NB4 (cell line): ENCODE measurements around the gene PSMA2.
A peak's percentile ranks its signal among the peaks of the same experiment; 100 is the strongest.

Experiments used
- DNase-seq: peaks from one replicate; pipeline ENCODE4 v3.0.0; 2010; ENCODE audit warnings: low read depth
- H3K4me3 ChIP-seq: one replicate; pipeline ENCODE4 v1.5.1; 2011; ENCODE audit warnings: mild to moderate bottlenecking, low read depth, low read length, moderate library complexity
- MAX ChIP-seq: IDR thresholded peaks from 2 replicates; pipeline ENCODE4 v1.6.1; 2011; ENCODE audit warnings: low read depth, low read length
- MYC ChIP-seq: IDR thresholded peaks from 2 replicates; pipeline ENCODE4 v1.6.1; 2011; ENCODE audit warnings: low read depth, low read length
- POLR2A ChIP-seq: IDR thresholded peaks from 2 replicates; pipeline ENCODE4 v1.6.1; 2011; ENCODE audit warnings: mild to moderate bottlenecking; ENCODE audit not compliant: insufficient read length; ENCODE audit errors: extremely low read depth
- TF ChIP-seq, protein P1 (sequence below): IDR thresholded peaks from one replicate; pipeline ENCODE4 v1.5.1; 2012; ENCODE audit warnings: low read depth, low read length

The PSMA2 gene

DNA sequence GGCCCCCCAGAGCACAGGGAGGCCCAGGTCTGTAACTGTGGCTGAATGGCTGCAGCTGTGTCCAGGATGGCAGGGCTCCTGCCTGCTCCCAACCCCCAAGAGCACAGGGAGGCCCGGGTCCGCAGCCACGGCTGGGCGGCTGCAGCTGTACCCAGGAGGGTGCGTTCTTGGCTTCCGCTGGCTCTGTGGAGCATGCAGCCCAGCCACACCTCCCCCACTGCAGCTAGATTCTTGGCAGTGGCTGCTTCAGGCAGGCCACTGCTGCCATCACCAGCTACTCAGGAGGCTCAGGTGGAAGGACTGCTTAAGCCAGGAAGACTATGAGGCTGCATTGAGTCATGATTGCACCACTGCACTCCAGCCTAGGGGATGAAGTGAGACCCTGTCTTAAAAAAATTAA, 48.0 kb downstream of the PSMA2 start:
- DNase-seq, result peak; percentile 88
- H3K4me3 ChIP-seq, result no peak overlapping the region

GRCh38 chr7:42880392-42880791, 51.6 kb downstream of the PSMA2 start:
- DNase-seq, result no peak
- H3K4me3 ChIP-seq, result no peak overlapping the region
- TF ChIP-seq, protein P1, sequence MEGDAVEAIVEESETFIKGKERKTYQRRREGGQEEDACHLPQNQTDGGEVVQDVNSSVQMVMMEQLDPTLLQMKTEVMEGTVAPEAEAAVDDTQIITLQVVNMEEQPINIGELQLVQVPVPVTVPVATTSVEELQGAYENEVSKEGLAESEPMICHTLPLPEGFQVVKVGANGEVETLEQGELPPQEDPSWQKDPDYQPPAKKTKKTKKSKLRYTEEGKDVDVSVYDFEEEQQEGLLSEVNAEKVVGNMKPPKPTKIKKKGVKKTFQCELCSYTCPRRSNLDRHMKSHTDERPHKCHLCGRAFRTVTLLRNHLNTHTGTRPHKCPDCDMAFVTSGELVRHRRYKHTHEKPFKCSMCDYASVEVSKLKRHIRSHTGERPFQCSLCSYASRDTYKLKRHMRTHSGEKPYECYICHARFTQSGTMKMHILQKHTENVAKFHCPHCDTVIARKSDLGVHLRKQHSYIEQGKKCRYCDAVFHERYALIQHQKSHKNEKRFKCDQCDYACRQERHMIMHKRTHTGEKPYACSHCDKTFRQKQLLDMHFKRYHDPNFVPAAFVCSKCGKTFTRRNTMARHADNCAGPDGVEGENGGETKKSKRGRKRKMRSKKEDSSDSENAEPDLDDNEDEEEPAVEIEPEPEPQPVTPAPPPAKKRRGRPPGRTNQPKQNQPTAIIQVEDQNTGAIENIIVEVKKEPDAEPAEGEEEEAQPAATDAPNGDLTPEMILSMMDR, result no peak
- TF ChIP-seq MYC (no peak), MAX (no peak), POLR2A (no peak)

More for the DNA sequence above, 48.0 kb downstream of the PSMA2 start:
- TF ChIP-seq MYC (peak; percentile 67), MAX (peak; percentile 52; the same call in 1 of the 2 replicates)
- TF ChIP-seq, protein P1, result no peak

GRCh38 chr7:42878303-42878702, 53.7 kb downstream of the PSMA2 start:
- no peak for DNase-seq

DNA sequence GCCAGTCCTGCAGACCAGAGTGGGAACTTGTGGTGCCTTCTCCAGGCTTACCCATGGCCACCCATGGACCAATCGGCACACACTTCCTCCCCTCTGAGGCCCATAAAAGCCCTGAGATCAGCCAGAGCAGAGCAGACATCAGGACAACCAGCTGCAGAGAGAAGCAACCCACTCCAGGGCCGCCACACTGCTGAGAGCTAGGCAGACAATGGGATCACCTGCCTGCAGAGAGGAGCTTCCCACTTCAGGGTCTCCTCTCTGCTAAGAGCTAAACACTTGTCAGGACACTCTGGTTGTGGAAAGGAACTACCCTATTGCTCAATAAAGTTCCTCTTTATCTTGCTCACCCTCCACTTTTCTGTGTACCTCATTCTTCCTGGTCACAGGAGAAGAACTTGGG, 54.1 kb downstream of the PSMA2 start:
- DNase-seq, result peak; percentile 85
- peak overlapping the region; percentile 29 for H3K4me3 ChIP-seq
- TF ChIP-seq MAX, result no peak
- TF ChIP-seq MYC, result no peak; the same call in 1 of the 2 replicates
- TF ChIP-seq POLR2A, result peak; percentile 37

More at GRCh38 chr7:42878303-42878702, 53.7 kb downstream of the PSMA2 start:
- TF ChIP-seq, protein P1, result no peak
- TF ChIP-seq POLR2A (no peak), MYC (no peak), MAX (no peak)
- peak overlapping the region; percentile 29 for H3K4me3 ChIP-seq

DNA sequence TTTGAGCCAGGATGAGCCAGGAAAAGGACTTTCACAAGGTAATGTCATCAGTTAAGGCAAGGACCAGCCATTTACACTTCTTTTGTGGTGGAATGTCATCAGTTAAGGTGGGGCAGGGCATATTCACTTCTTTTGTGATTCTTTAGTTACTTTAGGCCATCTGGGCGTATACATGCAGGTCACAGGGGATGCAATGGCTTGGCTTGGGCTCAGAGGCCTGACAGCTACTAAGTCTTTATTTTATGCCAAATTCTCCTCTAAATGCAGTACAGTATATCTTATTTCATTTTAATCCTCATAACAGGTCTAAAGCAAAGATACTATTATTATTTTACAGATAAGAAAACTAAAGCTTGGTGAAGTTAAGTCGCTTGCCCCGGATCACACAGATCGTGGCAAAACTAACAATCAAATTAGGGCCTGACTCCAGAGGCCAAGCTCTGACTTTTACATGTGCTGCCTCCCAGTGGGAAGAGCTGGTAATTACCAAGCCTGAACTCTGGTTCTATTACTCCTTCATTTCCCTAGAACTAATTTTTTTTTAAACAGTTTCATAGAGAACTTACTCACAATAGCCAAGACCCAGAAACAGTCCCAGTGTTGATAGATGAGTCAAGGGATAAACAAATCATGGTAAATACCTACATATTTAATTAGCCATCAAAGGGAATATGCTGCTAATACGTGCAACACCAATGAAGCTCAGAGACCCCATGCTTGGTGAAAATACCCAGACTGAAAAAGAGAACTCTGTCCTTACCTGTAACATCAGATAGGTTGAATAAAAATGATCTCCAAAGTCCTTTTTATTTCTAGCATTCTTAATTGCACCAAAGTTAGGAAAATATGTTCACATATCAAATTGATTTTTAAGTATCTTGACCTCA, 55.5 kb downstream of the PSMA2 start:
- no peak for TF ChIP-seq MAX
- TF ChIP-seq, protein P1, result peak; percentile 83
- no peak overlapping the region for H3K4me3 ChIP-seq
- peak; percentile 69 for DNase-seq

- TF ChIP-seq POLR2A, result no peak
- TF ChIP-seq MAX, result no peak
- peak; percentile 21; the same call in 1 of the 2 replicates for TF ChIP-seq MYC
- peak; percentile 72 for DNase-seq
- no peak overlapping the region for H3K4me3 ChIP-seq
These were observed 62.6 kb downstream of the PSMA2 start for GRCh38 chr7:42869131-42870020.
